Fibroblast of lung (primary cell): Measurements from ENCODE around the gene RPH3AL.

Experiments used
- CTCF ChIP-seq, 2 donors: IDR thresholded peaks in 1 of 2; conservative IDR thresholded peaks in 1 of 2; 1 replicate in 1 of 2; 2 replicates in 1 of 2; pipeline ENCODE4 v1.5.1; 2011 to 2012; ENCODE audit warnings: low read length in 2 of 2, control low read depth in 1 of 2, inconsistent platforms in 1 of 2, low read depth in 1 of 2, mild to moderate bottlenecking in 1 of 2
- EZH2 ChIP-seq: IDR thresholded peaks from 2 replicates; pipeline ENCODE4 v1.5.1; 2012; ENCODE audit warnings: low read length, control low read depth, mild to moderate bottlenecking; ENCODE audit errors: missing control alignments

GRCh38 chr17:235831-236640 lies 116.6 kb downstream of the RPH3AL start:
- TF ChIP-seq CTCF (conservative IDR thresholded peaks at IDR 0.05 in 1 of 2, IDR thresholded peaks at IDR 0.05 in 1 of 2; ENCODE audit: low read depth in 1 of 2, low read length in 2 of 2), result no peak
- TF ChIP-seq EZH2, result no peak
